ENCODE results near the gene PIBF1. TPM values are rescaled to one million over a fixed set of nuclear protein-coding genes. Genes with fewer than 3 reads are reported as not detected.
"Not testable (repeated sequence)": the region's sequence is repeated elsewhere in the genome, so short reads cannot be mapped to it uniquely, and the experiment has no call there.

The PIBF1 gene
- total RNA-seq, 2 experiments from 2014 or later: 17.9 to 19.8 TPM

- CTCF ChIA-PET: no interaction called here
- POLR2A ChIA-PET: no interaction called here
Measured at GRCh38 chr13:72820156-72820897, 38.4 kb downstream of the PIBF1 start.

GRCh38 chr13:72820898-72821279 is 39.0 kb downstream of the PIBF1 start:
- ChIA-PET POLR2A (no interaction called here), CTCF (no interaction called here)

- ChIA-PET CTCF (no interaction called here), POLR2A (no interaction called here)
Measured at GRCh38 chr13:72823081-72823480, 41.1 kb downstream of the PIBF1 start.

- POLR2A ChIA-PET: no interaction called here
Measured at GRCh38 chr13:72823724-72824123, 41.8 kb downstream of the PIBF1 start.

DNA sequence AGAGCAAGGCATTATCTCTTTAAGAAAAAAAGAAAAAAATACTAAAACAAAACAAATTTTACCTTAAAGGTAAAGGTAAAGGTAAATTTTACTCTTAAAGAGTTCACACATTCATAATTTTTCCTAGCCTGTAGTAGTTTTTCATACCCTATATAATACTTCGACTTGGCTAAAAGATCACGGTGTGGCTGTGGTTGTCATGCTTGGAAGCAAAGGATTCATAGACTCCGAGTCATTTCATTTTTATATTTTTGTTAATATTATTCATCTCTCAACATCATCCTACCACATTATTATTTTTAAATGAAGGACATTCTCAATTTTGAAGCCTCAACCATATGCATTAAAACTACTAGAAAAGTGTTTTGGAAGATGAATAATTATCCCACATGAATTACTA is 52.7 kb downstream of the PIBF1 start:
- ChIA-PET CTCF (no interaction called here), POLR2A (no interaction called here)

More at GRCh38 chr13:72823724-72824123, 41.8 kb downstream of the PIBF1 start:
- CTCF ChIA-PET: no interaction called here

GRCh38 chr13:72839831-72840426 is 58.0 kb downstream of the PIBF1 start:
- ChIA-PET CTCF (interaction anchor here (0.6 kb wide), 1 partner anchor 858 kb away, joined by 4 read pairs; no protein-coding TSS in a partner anchor), POLR2A (no interaction called here)

DNA sequence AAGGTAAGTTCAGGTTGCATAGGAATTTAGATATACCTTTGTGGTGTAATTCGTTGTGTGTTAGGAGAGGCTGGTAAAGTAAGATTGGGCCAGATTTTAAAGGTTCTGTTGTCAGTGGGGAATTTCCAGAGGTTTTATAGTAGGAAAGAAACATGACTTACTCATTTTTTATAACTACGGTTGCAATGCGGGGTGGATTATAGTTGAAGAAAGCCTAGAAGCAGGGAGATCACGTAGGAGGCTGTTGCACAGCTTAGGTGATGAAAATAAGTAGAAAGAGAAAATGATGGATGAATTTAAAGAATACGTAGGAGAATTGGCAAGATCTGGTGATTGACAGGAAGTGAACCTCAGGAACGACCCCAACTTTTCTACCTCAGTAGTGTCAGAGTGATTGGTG is 61.1 kb downstream of the PIBF1 start:
- ChIA-PET CTCF (no interaction called here), POLR2A (no interaction called here)

- POLR2A ChIA-PET: not testable (repeated sequence)
- CTCF ChIA-PET: interaction anchor here (0.6 kb wide), 1 partner anchor 18 kb away, joined by 3 read pairs; no protein-coding TSS in a partner anchor
Measured at GRCh38 chr13:72845148-72845547, 63.2 kb downstream of the PIBF1 start.

DNA sequence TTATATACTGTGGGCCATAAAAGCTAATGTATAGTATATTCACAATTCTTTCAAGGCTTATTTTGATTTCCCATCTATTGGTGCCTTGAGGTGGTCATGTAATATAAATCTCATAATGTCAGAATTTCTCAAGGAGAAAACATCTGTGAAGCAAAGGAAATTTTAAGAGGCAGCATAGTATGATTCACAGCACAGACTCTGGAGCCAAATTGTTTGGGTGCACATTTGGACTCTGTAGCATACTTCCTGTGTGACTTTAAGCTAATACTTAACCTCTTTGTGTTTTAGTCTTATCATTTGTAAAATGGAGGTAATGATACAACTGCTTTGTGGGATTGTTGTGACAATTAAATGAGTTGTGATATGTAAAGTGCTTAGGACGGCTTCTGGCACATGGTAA is 67.6 kb downstream of the PIBF1 start:
- ChIA-PET POLR2A (no interaction called here), CTCF (no interaction called here)

DNA sequence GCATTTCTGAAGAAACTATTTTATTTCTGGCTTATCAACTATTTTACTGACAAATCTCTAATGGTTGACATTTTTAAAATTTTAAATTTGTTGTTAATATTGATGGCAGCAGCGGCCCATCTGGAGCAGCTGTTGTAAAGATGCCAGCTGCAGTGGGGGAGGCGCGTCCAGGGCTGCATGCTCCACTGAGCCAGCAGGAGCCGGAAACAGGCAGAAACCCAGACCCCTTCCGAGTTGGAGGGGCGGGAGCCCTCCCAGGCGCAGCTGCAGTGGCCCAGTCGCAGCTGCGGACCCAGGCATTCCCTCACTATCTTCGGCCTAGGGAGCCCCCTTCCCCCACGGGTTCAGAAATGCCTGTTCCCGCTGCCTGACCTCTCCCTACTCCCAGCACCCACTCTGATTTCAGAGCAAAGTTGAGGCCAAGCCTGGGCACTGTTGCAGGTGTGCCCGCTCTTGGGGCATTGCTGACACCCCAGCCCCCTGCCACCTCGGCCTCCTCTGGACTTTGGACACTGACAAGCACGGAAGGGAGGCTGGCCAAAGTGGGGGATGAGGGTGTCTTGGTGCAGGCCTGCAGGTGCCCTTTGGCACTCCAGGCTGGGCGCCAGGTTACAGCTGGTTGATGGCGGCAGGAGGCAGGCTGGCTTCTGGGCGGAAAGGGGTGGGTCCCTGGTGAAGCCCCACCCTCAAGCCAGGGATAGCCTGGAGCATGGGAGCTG is 69.2 kb downstream of the PIBF1 start:
- POLR2A ChIA-PET: no interaction called here
- CTCF ChIA-PET: no interaction called here

DNA sequence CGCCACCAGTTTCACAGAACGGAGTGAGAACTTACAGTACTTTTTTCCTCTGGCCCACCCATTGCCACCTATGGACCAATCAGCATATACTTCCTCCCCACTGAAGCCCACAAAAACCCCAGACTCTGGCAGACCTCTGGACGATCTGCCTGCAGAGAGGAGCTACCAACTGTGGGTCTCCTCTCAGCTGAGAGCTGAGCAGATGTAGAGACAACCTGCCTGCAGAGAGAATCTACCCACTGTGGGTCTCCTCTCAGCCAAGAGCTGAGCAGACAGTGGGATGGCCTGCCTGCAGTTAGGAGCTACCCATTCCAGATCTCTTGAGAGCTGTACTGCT is 69.7 kb downstream of the PIBF1 start:
- ChIA-PET CTCF (no interaction called here), POLR2A (no interaction called here)

DNA sequence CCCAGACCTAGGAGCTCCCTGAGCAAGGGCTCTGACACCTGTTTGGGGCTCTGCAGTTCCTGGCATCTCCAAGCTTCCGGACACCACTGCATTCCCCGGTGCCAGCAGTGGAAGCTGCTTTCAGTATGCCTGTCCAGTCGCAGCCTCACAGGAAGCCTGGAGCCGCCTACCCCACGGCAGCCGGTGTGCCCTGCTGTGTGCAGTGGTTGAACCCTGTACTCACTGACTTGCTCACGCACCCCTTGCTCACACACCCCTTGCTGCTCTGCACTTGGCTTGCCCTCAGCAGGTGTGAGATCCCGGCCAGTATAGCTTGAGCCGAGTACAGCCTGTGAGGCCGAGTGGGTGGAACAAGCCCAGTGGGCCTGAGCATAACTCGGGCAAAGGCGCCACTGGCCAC is 70.3 kb downstream of the PIBF1 start:
- CTCF ChIA-PET: no interaction called here
- POLR2A ChIA-PET: no interaction called here

- ChIA-PET CTCF (no interaction called here), POLR2A (no interaction called here)
Measured at GRCh38 chr13:72853000-72853399, 71.1 kb downstream of the PIBF1 start.

DNA sequence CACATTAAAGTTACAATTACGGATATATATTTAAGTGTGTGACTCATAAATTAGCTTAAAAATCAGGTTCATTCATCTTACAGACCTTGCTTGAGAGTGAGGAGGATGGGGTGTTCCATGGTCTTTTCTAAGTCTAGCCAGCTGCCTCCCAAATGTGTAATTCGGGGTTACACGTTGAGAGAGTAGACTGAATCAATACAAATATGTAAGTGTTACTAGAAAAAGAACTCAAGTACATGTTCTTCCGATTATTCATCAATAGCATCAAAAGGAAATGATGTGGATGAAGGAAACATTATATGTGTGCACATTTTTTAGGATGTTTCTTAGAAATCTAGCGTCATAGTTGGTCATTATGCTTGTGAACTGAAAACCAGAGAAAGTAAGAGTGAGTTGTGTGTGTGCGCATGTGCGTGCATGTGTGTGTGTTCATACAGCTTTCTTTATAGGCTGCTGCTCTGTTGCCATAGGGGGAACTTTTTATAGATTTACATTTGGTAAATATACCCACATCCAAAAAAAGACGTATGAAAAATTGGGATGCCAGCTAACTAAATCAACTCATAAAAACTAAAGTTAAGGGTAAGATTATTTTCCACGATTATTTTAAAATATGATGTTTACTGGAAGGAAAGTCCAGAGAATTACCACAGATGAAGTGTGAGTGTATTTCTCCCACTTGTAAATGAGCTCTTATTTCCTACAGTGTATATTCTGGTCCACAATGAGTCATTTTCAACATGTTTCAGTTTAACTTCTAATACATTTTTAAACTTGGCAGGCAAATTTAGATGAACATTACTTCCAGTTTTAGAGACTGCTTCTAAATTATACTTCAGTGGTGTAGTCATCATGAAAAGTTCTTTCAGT is 82.4 kb downstream of the PIBF1 start:
- ChIA-PET CTCF (no interaction called here), POLR2A (interaction anchor here (0.5 kb wide), 1 partner anchor 1270 kb away, joined by 3 read pairs; the partner anchor contains the start of gene KLF12)

DNA sequence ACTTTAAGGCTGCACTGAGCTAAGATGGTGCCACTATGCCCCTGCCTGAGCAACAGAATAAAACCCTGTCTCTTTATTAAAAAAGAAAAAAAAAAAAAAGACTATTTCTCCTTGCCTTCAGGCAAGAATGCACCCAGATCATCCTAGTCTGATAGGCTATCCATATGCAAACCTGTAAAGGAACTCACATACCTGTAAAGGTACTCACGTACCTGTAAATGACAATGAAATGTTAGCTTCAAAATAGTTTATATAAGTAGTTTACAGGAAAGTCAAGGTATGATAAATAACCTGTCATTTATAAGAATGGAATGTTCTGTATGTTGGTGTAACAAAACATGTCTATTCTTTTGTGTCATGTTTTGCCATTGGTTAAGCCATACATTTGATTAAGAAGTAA is 86.3 kb downstream of the PIBF1 start:
- ChIA-PET POLR2A (no interaction called here), CTCF (no interaction called here)

DNA sequence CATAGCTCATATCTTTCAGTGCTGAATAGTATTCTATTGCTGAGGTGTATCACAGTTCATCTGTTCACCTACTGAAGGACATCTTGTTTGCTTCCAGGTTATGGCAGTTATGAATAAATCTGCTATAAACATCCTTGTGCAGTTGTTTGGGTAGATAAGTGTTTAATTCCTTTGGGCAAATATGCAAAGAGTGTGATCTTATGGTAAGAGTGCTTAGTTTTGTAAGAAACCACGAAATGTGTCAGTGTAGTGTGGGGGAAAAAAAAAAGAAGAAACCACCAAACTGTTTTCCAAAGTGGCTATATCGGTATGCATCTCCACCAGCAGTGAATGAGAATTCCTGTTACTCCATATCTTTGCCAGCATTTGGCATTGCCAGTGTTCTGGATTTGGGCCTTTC is 93.3 kb downstream of the PIBF1 start:
- ChIA-PET POLR2A (no interaction called here), CTCF (no interaction called here)

DNA sequence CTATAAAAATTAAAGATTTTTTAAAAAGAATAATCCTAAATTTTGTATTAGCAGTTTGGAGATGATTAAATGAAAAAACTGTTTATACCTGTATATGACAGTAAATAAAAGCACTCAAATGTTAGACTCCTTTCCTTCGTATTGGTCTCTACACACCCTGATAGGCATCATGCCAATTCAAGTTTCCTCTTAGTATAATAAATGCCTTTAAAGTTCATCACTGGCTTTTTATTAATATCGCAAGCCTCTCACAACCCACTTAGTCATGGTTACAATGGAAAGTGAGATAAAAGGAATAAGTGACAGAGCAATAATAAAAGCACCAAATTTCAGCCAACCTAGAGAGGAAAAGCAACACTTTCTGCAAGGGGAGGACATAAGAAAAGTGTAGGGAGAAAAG is 102.2 kb downstream of the PIBF1 start:
- ChIA-PET CTCF (no interaction called here), POLR2A (no interaction called here)

DNA sequence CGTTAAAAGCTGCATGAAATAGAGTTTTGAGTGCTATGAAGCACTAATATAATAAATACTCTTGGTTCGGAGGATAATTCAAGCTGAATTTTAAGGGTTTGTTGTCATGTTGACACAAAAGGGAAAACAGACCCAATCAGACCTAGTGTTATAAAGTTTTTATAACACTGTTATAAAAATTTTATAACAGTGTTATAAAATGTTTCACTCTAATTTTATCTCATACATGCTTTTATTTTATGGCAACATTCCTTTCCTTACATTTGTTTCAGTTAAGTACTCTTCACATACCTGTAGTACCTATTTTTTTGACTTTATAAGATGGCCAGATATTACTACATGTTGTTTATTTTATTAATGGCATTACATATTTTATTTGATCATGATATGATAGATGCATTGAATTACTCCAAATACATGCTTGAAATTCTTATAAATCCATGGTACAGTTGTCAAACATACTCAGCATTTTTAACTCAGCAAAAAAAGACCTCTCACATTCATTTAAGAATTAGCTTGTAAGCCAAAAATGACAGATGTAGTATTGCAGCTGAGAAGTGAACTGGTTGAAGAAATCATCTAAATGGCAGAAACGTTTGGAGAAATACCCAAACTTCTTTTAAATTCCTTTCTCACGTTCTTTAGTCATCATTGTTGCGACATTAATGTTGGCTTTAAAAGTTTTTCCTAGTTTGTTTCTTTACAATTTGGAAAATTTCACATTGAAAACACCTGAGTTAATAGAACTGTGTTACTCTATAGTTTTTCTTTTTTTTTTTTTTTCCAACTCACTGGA is 104.5 kb downstream of the PIBF1 start:
- CTCF ChIA-PET: no interaction called here
- POLR2A ChIA-PET: no interaction called here

- POLR2A ChIA-PET: no interaction called here
Measured at GRCh38 chr13:72889495-72889894, 107.6 kb downstream of the PIBF1 start.

DNA sequence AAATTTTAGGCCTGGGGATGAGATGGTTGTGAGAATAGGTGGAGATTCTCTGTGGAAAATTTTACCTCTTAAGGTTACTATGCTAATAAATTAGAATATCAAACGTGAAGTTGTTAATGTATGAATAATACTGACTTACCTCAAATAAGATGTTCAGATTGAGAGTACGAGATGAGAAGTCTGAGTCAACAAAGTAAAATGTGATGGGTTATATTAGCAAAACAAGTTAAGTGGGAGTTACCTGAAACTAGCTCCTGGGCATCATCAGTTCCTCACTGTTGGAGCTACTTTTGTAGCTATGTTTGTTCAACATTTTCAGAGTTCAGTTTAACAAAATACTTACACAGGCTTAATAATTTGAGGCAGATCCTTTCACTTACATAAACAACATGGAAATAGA is 108.6 kb downstream of the PIBF1 start:
- ChIA-PET CTCF (no interaction called here), POLR2A (no interaction called here)

More at GRCh38 chr13:72889495-72889894, 107.6 kb downstream of the PIBF1 start:
- CTCF ChIA-PET: no interaction called here
